SK-N-SH (cell line): ENCODE results near the gene PDGFRB. TPM values are rescaled to one million over a fixed set of nuclear protein-coding genes. Genes with fewer than 3 reads are reported as not detected.

Experiments used
- CTCF ChIA-PET: fragments of 300-600, 350-600 bp; formaldehyde crosslinking; extraction: SDS; loops from one replicate; lab custom pipeline; 2021; lab: Yijun Ruan, JAX
- POLR2A ChIA-PET: fragments of 350-600 bp; sonication (Branson Sonifier 250); formaldehyde crosslinking; extraction: SDS; loops from one replicate; lab custom pipeline; 2020; ENCODE audit warnings: antibody characterized with exemption, inconsistent platforms; lab: Yijun Ruan, JAX
- DNase-seq: peaks from one replicate; pipeline ENCODE4 v3.0.0; 2012
- H2AFZ ChIP-seq: fragments of 200-600 bp; sonication (generic); 2 replicates; pipeline ENCODE4 v1.8.1; 2016; ENCODE audit warnings: antibody characterized with exemption, mild to moderate bottlenecking, low read depth
- H3F3A ChIP-seq: fragments of 200-600 bp; sonication (generic); replicated peaks from 2 replicates; pipeline ENCODE3; 2016; ENCODE audit warnings: antibody characterized with exemption, mild to moderate bottlenecking; ENCODE audit not compliant: insufficient read depth
- H3K27ac ChIP-seq, 2 experiments: fragments of 200-500 bp in 1 of 2; fragments of 200-600 bp in 1 of 2; sonication (Bioruptor generic) in 1 of 2; sonication (generic), shearing (Covaris generic) in 1 of 2; 2 replicates each; pipeline versions ENCODE4 v1.5.1 to v1.6.1; 2014 to 2016; ENCODE audit warnings: low read depth in 2 of 2, inconsistent platforms in 1 of 2, low read length in 1 of 2, mild to moderate bottlenecking in 1 of 2, mixed read lengths in 1 of 2
- H3K27me3 ChIP-seq: fragments of 200-600 bp; sonication (generic), shearing (Covaris generic); 2 replicates; pipeline ENCODE4 v1.6.1; 2016; ENCODE audit warnings: mixed run types; ENCODE audit not compliant: insufficient read depth
- H3K36me3 ChIP-seq, 2 experiments: fragments of 200-500 bp in 1 of 2; fragments of 200-600 bp in 1 of 2; sonication (Bioruptor generic) in 1 of 2; sonication (generic) in 1 of 2; replicated peaks in 1 of 2; 2 replicates each; pipeline versions ENCODE3 to v1.5.1; 2014 to 2016; ENCODE audit warnings: low read length in 1 of 2, mild to moderate bottlenecking in 1 of 2; ENCODE audit not compliant: insufficient read depth in 2 of 2, control insufficient read depth in 1 of 2
- H3K4me1 ChIP-seq, 2 experiments: fragments of 200-500 bp in 1 of 2; fragments of 200-600 bp in 1 of 2; sonication (Bioruptor generic) in 1 of 2; sonication (generic), shearing (Covaris generic) in 1 of 2; 2 replicates each; pipeline versions ENCODE4 v1.5.1 to v1.6.1; 2014 to 2016; ENCODE audit warnings: low read depth in 1 of 2, low read length in 1 of 2, mixed run types in 1 of 2; ENCODE audit not compliant: insufficient read depth in 2 of 2, control insufficient read depth in 1 of 2
- H3K4me2 ChIP-seq: fragments of 200-600 bp; sonication (generic), shearing (Covaris generic); 2 replicates; pipeline ENCODE4 v1.6.1; 2017; ENCODE audit warnings: mixed run types
- H3K4me3 ChIP-seq, 2 experiments: fragments of 200-500 bp in 1 of 2; fragments of 200-600 bp in 1 of 2; sonication (Bioruptor generic) in 1 of 2; sonication (generic), shearing (Covaris generic) in 1 of 2; 2 replicates each; pipeline versions ENCODE4 v1.5.1 to v1.8.1; 2014 to 2016; ENCODE audit warnings: low read depth in 2 of 2, inconsistent platforms in 1 of 2, low read length in 1 of 2, mild to moderate bottlenecking in 1 of 2, mixed read lengths in 1 of 2, moderate library complexity in 1 of 2
- H3K79me2 ChIP-seq: fragments of 200-600 bp; sonication (generic); 2 replicates; pipeline ENCODE4 v1.8.1; 2017; ENCODE audit warnings: mild to moderate bottlenecking; ENCODE audit not compliant: insufficient read depth
- H3K9ac ChIP-seq: fragments of 200-600 bp; sonication (generic); 2 replicates; pipeline ENCODE4 v1.6.1; 2017; ENCODE audit warnings: mixed run types
- H3K9me2 ChIP-seq: fragments of 200-600 bp; sonication (generic); 2 replicates; pipeline ENCODE4 v1.6.1; 2017; ENCODE audit warnings: mixed run types
- H3K9me3 ChIP-seq: fragments of 200-600 bp; sonication (generic); 2 replicates; pipeline ENCODE4 v1.6.1; 2017; ENCODE audit warnings: mixed run types, mild to moderate bottlenecking, moderate library complexity
- H4K20me1 ChIP-seq: fragments of 200-600 bp; sonication (generic); 2 replicates; pipeline ENCODE4 v1.6.1; 2017; ENCODE audit warnings: mild to moderate bottlenecking, mixed run types; ENCODE audit not compliant: insufficient read depth
- CHD2 ChIP-seq: fragments of 150-350 bp; IDR thresholded peaks from 2 replicates; pipeline ENCODE4 v1.6.1; 2018; ENCODE audit warnings: low read length; ENCODE audit not compliant: partially characterized antibody
- CTCF ChIP-seq: fragments of 200-600 bp; sonication (generic); IDR thresholded peaks from 2 replicates; pipeline ENCODE4 v1.6.1; 2017; ENCODE audit warnings: antibody characterized with exemption, mild to moderate bottlenecking, moderate library complexity
- EP300 ChIP-seq, 2 experiments: IDR thresholded peaks; 2 replicates each; pipeline versions ENCODE4 v1.4.0 to v1.6.1; 2012; ENCODE audit warnings: borderline replicate concordance in 1 of 2, low read depth in 1 of 2, low read length in 1 of 2
- GABPA ChIP-seq: IDR thresholded peaks from 2 replicates; pipeline ENCODE4 v1.4.0; 2012; ENCODE audit warnings: low read depth, mild to moderate bottlenecking
- GATA2 ChIP-seq: sonication (generic); formaldehyde crosslinking; IDR thresholded peaks from 2 replicates; pipeline ENCODE4 v1.5.0; 2020; ENCODE audit warnings: mild to moderate bottlenecking, missing genetic modification reagents
- MEF2A ChIP-seq: IDR thresholded peaks from 2 replicates; pipeline ENCODE4 v1.4.0; 2012; ENCODE audit warnings: low read depth, borderline replicate concordance
- PBX3 ChIP-seq: IDR thresholded peaks from 2 replicates; pipeline ENCODE4; 2012
- POLR2AphosphoS5 ChIP-seq: IDR thresholded peaks from 2 replicates; pipeline ENCODE4 v1.6.1; 2012; ENCODE audit warnings: low read depth, low read length
- RAD21 ChIP-seq: IDR thresholded peaks from 2 replicates; pipeline ENCODE4 v1.6.1; 2012; ENCODE audit warnings: mild to moderate bottlenecking, low read length
- RCOR1 ChIP-seq: fragments of 150-350 bp; IDR thresholded peaks from 2 replicates; pipeline ENCODE4 v1.6.1; 2017; ENCODE audit warnings: antibody characterized with exemption, low read length
- RFX5 ChIP-seq: IDR thresholded peaks from 2 replicates; pipeline ENCODE4 v1.6.1; 2012; ENCODE audit warnings: mild to moderate bottlenecking, improper control_type of control experiment, low read length
- RXRA ChIP-seq: IDR thresholded peaks from 2 replicates; pipeline ENCODE4 v1.4.0; 2012; ENCODE audit warnings: low read depth, mild to moderate bottlenecking, borderline replicate concordance
- SIN3A ChIP-seq: IDR thresholded peaks from 2 replicates; pipeline ENCODE4 v1.6.1; 2012; ENCODE audit warnings: low read depth, mild to moderate bottlenecking, low read length, moderate library complexity, borderline replicate concordance
- TCF12 ChIP-seq: IDR thresholded peaks from 2 replicates; pipeline ENCODE4 v1.4.0; 2012
- WGBS: methylation state at CpG from one replicate; pipeline ENCODE4 v1.1.6; 2017; ENCODE audit warnings: low lambda C conversion rate; 5-methylcytosine and 5-hydroxymethylcytosine counted together
- polyA plus RNA-seq, 3 experiments: library from polyadenylated mRNA; depleted of rRNA; stranded (reverse); fragments of >200 nt; gene quantifications; 2 replicates each; pipeline ENCODE4 v1.2.3, GENCODE V29; 2012
- TF ChIP-seq, protein P1 (sequence below): IDR thresholded peaks from 2 replicates; pipeline ENCODE4 v1.4.0; 2012; ENCODE audit warnings: low read depth, borderline replicate concordance
- TF ChIP-seq, protein P2 (sequence below): IDR thresholded peaks from 2 replicates; pipeline ENCODE4 v1.6.1; 2012; ENCODE audit warnings: mild to moderate bottlenecking, low read depth, low read length, moderate library complexity
- TF ChIP-seq, protein P3 (sequence below): IDR thresholded peaks from 2 replicates; pipeline ENCODE4 v1.4.0; 2012; ENCODE audit warnings: low read depth
- TF ChIP-seq, protein P4 (sequence below): IDR thresholded peaks from 2 replicates; pipeline ENCODE4 v1.4.0; 2012; ENCODE audit warnings: low read depth, borderline replicate concordance

PDGFRB gene
- polyA plus RNA-seq, 1 of the 3 experiments (the other 2 are of a cell fraction) = 32.1 TPM

- no peak overlapping the region for H3K27ac ChIP-seq
- H3K4me1 ChIP-seq = peaks cover 0 to 4% of the 10 kb centered on the region in 2 experiments; a peak in 1 of 4 replicates
- no peak for DNase-seq
- CTCF ChIA-PET = interaction anchor here (1.2 kb wide), 1 partner anchor 9 kb away, joined by 4 read pairs; no protein-coding TSS in a partner anchor
- H3K4me3 ChIP-seq = no peak overlapping the region
- H3K9ac ChIP-seq = no peak overlapping the region
- H3K36me3 ChIP-seq = no peaks in the 10 kb centered on the region
- POLR2A ChIA-PET = interaction anchor here (0.6 kb wide), 1 partner anchor 12 kb away, joined by 4 read pairs; no protein-coding TSS in a partner anchor
- H4K20me1 ChIP-seq = no peaks in the 10 kb centered on the region
- TF ChIP-seq RAD21 (no peak), PBX3 (no peak), MEF2A (no peak), POLR2AphosphoS5 (no peak), GATA2 (CRISPR knock-in tag) (no peak), CHD2 (no peak), RXRA (no peak), GABPA (no peak), CTCF (no peak), RCOR1 (no peak), EP300 (IDR thresholded peaks at IDR 0.05; ENCODE audit: borderline replicate concordance in 1 of 2, low read depth in 1 of 2, low read length in 1 of 2) (no peak), TCF12 (no peak), SIN3A (no peak), RFX5 (no peak)
- TF ChIP-seq, protein P1, sequence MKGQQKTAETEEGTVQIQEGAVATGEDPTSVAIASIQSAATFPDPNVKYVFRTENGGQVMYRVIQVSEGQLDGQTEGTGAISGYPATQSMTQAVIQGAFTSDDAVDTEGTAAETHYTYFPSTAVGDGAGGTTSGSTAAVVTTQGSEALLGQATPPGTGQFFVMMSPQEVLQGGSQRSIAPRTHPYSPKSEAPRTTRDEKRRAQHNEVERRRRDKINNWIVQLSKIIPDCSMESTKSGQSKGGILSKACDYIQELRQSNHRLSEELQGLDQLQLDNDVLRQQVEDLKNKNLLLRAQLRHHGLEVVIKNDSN = no peak
- TF ChIP-seq, protein P2, sequence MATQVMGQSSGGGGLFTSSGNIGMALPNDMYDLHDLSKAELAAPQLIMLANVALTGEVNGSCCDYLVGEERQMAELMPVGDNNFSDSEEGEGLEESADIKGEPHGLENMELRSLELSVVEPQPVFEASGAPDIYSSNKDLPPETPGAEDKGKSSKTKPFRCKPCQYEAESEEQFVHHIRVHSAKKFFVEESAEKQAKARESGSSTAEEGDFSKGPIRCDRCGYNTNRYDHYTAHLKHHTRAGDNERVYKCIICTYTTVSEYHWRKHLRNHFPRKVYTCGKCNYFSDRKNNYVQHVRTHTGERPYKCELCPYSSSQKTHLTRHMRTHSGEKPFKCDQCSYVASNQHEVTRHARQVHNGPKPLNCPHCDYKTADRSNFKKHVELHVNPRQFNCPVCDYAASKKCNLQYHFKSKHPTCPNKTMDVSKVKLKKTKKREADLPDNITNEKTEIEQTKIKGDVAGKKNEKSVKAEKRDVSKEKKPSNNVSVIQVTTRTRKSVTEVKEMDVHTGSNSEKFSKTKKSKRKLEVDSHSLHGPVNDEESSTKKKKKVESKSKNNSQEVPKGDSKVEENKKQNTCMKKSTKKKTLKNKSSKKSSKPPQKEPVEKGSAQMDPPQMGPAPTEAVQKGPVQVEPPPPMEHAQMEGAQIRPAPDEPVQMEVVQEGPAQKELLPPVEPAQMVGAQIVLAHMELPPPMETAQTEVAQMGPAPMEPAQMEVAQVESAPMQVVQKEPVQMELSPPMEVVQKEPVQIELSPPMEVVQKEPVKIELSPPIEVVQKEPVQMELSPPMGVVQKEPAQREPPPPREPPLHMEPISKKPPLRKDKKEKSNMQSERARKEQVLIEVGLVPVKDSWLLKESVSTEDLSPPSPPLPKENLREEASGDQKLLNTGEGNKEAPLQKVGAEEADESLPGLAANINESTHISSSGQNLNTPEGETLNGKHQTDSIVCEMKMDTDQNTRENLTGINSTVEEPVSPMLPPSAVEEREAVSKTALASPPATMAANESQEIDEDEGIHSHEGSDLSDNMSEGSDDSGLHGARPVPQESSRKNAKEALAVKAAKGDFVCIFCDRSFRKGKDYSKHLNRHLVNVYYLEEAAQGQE = no peak
- TF ChIP-seq, protein P3, sequence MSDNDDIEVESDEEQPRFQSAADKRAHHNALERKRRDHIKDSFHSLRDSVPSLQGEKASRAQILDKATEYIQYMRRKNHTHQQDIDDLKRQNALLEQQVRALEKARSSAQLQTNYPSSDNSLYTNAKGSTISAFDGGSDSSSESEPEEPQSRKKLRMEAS = no peak
- TF ChIP-seq, protein P4, sequence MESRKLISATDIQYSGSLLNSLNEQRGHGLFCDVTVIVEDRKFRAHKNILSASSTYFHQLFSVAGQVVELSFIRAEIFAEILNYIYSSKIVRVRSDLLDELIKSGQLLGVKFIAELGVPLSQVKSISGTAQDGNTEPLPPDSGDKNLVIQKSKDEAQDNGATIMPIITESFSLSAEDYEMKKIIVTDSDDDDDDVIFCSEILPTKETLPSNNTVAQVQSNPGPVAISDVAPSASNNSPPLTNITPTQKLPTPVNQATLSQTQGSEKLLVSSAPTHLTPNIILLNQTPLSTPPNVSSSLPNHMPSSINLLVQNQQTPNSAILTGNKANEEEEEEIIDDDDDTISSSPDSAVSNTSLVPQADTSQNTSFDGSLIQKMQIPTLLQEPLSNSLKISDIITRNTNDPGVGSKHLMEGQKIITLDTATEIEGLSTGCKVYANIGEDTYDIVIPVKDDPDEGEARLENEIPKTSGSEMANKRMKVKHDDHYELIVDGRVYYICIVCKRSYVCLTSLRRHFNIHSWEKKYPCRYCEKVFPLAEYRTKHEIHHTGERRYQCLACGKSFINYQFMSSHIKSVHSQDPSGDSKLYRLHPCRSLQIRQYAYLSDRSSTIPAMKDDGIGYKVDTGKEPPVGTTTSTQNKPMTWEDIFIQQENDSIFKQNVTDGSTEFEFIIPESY = no peak
- H3K9me3 ChIP-seq = no peaks in the 10 kb centered on the region
- no peaks in the 10 kb centered on the region for H3K9me2 ChIP-seq
- H3K79me2 ChIP-seq = no peaks in the 10 kb centered on the region
- WGBS = 70% methylated on average over 6 of the region's 6 CpGs
- no peaks in the 10 kb centered on the region; the same call in 1 of the 2 replicates for H3K27me3 ChIP-seq
- H2AFZ ChIP-seq = no peak overlapping the region
- no peak overlapping the region for H3K4me2 ChIP-seq
- no peaks in the 10 kb centered on the region for H3F3A ChIP-seq
These were observed 54.6 kb downstream of the PDGFRB start for GRCh38 chr5:150101023-150101422.
